Fibroblast of pulmonary artery (primary cell): ENCODE data around the gene ASXL1.
A peak's percentile ranks its signal among the peaks of the same experiment; 100 is the strongest.

Source experiments
- DNase-seq: peaks from one replicate; pipeline ENCODE4 v3.0.0-alpha.2; 2010; ENCODE audit warnings: low read depth
- H3K4me3 ChIP-seq: replicated peaks from 2 replicates; pipeline ENCODE4 v1.5.1; 2011; ENCODE audit warnings: low read depth, mild to moderate bottlenecking, control low read depth, low read length, moderate library complexity
- CTCF ChIP-seq: IDR thresholded peaks from 2 replicates; pipeline ENCODE4 v1.5.1; 2011; ENCODE audit warnings: mild to moderate bottlenecking, control low read depth, low read length, inconsistent platforms; ENCODE audit errors: missing control alignments

The ASXL1 gene

GRCh38 chr20:32387252-32387651 lies 29.1 kb downstream of the ASXL1 start:
- H3K4me3 ChIP-seq, result no peak overlapping the region

GRCh38 chr20:32391003-32391402 lies 32.9 kb downstream of the ASXL1 start:
- TF ChIP-seq CTCF, result no peak
- no peak overlapping the region for H3K4me3 ChIP-seq
- peak; percentile 19 for DNase-seq

More at GRCh38 chr20:32387252-32387651, 29.1 kb downstream of the ASXL1 start:
- no peak for DNase-seq
- no peak for TF ChIP-seq CTCF

GRCh38 chr20:32395066-32395465 lies 36.9 kb downstream of the ASXL1 start:
- no peak for DNase-seq
- H3K4me3 ChIP-seq, result no peak overlapping the region
- TF ChIP-seq CTCF, result no peak

- TF ChIP-seq CTCF, result no peak
- H3K4me3 ChIP-seq, result no peak overlapping the region
- DNase-seq, result no peak
Observed at GRCh38 chr20:32396646-32397160, 38.6 kb downstream of the ASXL1 start.

GRCh38 chr20:32397567-32398084 lies 39.5 kb downstream of the ASXL1 start:
- TF ChIP-seq CTCF, result no peak
- no peak for DNase-seq
- H3K4me3 ChIP-seq, result no peak overlapping the region

GRCh38 chr20:32400476-32400875 lies 42.3 kb downstream of the ASXL1 start:
- H3K4me3 ChIP-seq, result no peak overlapping the region
- no peak for DNase-seq
- TF ChIP-seq CTCF, result no peak

GRCh38 chr20:32404017-32404416 lies 45.9 kb downstream of the ASXL1 start:
- no peak for TF ChIP-seq CTCF
- DNase-seq, result no peak
- H3K4me3 ChIP-seq, result no peak overlapping the region
